ENCODE results near the gene CFAP46. TPM values are rescaled to one million over a fixed set of nuclear protein-coding genes. Genes with fewer than 3 reads are reported as not detected.

CFAP46 gene
- total and polyA plus RNA-seq, 8 donors = 1.2 to 5.2 (median 3.5) TPM

GRCh38 chr10:132806110-132806509, 136.3 kb downstream of the CFAP46 start:
- Histone ChIP-seq H3K9me3 (peaks cover 0 to 4% of the 10 kb centered on the region in 2 donors), H3K4me3 (no peak overlapping the region), H3K27me3 (peaks cover 0 to 69% of the 10 kb centered on the region in 2 donors), H3K27ac (no peak overlapping the region), H3K4me1 (no peaks in the 10 kb centered on the region), H3K36me3 (no peaks in the 10 kb centered on the region)
- TF ChIP-seq CTCF (IDR thresholded peaks at IDR 0.05) = no peak
- intact Hi-C loops (cut with DNase I) = no loop called here
- ATAC-seq (no peak), DNase-seq (peak in 1 of 4 donors; percentile 1)

GRCh38 chr10:132805599-132805998, 136.8 kb downstream of the CFAP46 start:
- H3K27me3 ChIP-seq = peaks cover 0 to 64% of the 10 kb centered on the region in 2 donors
- H3K4me1 ChIP-seq = no peaks in the 10 kb centered on the region
- intact Hi-C loops (cut with DNase I) = no loop called here
- DNase-seq (peak in 1 of 4 donors; percentile 64), ATAC-seq (no peak)
- no peak overlapping the region for H3K27ac ChIP-seq
- no peaks in the 10 kb centered on the region for H3K36me3 ChIP-seq
- peaks cover 0 to 4% of the 10 kb centered on the region in 2 donors for H3K9me3 ChIP-seq
- H3K4me3 ChIP-seq = no peak overlapping the region
- TF ChIP-seq CTCF (IDR thresholded peaks at IDR 0.05) = no peak

GRCh38 chr10:132804785-132805426, 137.5 kb downstream of the CFAP46 start:
- intact Hi-C loops (cut with DNase I) = no loop called here
- H3K36me3 ChIP-seq = no peaks in the 10 kb centered on the region
- no peak overlapping the region for H3K27ac ChIP-seq
- DNase-seq = peak in 1 of 4 donors; percentile 72
- no peak for TF ChIP-seq CTCF (IDR thresholded peaks at IDR 0.05)
- peaks cover 0 to 57% of the 10 kb centered on the region in 2 donors for H3K27me3 ChIP-seq
- H3K9me3 ChIP-seq = peaks cover 0 to 4% of the 10 kb centered on the region in 2 donors
- no peak overlapping the region for H3K4me3 ChIP-seq
- ATAC-seq = no peak
- H3K4me1 ChIP-seq = no peaks in the 10 kb centered on the region

- no peak for TF ChIP-seq CTCF (IDR thresholded peaks at IDR 0.05)
- Histone ChIP-seq H3K27me3 (peaks cover 0 to 51% of the 10 kb centered on the region in 2 donors), H3K9me3 (peaks cover 0 to 4% of the 10 kb centered on the region in 2 donors), H3K4me1 (no peaks in the 10 kb centered on the region), H3K36me3 (no peaks in the 10 kb centered on the region), H3K27ac (no peak overlapping the region), H3K4me3 (no peak overlapping the region)
- ATAC-seq = no peak
- DNase-seq = peak in 1 of 4 donors; percentile 16
- intact Hi-C loops (cut with DNase I) = no loop called here
Measured at GRCh38 chr10:132804287-132804686, 138.1 kb downstream of the CFAP46 start.

DNA sequence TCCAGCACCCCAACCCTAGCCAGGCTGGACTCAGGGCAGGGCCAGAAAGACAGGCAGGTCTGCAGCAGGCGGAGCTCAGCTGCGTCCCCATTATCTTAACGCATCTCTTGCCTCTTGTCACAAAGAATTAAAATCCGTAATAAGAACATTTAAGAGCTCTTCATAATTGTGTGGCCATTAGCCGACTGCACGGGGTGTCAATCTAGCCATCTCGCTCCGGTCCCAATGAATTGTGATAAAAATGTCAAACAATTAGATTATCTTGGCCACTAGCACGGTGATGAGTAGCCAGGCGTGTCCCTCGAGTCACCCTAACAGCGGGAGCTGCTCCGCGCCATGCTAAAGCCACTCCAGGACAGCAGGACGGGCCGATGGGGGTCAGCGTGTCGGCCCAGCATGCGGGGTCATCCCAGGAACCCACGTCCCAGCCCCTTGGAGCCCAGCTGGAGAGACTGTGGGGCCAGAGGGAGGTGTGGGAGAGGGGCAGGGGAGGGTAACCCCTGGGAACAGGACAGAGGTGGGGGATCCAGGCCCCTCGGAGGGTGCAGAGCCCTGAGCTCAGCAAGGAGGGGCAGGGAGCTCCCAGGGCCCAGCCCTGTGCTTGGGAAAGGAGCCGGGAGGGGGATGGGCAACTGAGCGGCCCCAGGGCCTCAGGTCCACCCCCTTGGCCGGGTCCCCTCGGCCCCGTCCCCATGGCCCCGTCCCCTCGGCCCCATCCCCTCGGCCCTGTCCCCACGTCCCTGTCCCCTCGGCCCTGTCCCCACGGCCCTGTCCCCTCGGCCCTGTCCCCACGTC, 138.8 kb downstream of the CFAP46 start:
- DNase-seq (peak in 1 of 4 donors; percentile 48), ATAC-seq (no peak)
- H3K27me3 ChIP-seq = peaks cover 0 to 44% of the 10 kb centered on the region in 2 donors
- no peak overlapping the region for H3K27ac ChIP-seq
- no peak for TF ChIP-seq CTCF (IDR thresholded peaks at IDR 0.05)
- peaks cover 0 to 4% of the 10 kb centered on the region in 2 donors for H3K9me3 ChIP-seq
- H3K4me3 ChIP-seq = no peak overlapping the region
- intact Hi-C loops (cut with DNase I) = no loop called here
- no peaks in the 10 kb centered on the region for H3K4me1 ChIP-seq
- no peaks in the 10 kb centered on the region for H3K36me3 ChIP-seq

Data from left lung (tissue), 10 donors.